Testis (tissue), 3 donors: ENCODE measurements around the gene CHMP2A. TPM values are rescaled to one million over a fixed set of nuclear protein-coding genes. Genes with fewer than 3 reads are reported as not detected.
"Not testable (repeated sequence)": the region's sequence is repeated elsewhere in the genome, so short reads cannot be mapped to it uniquely, and the experiment has no call there.

Experiments used
- DNase-seq: peaks from one replicate; pipeline ENCODE4 v3.0.0-alpha.2; 2019
- H3K27ac ChIP-seq, 2 donors: fragments of 200-600 bp; sonication (generic); one replicate each; pipeline ENCODE4 v1.5.1; 2019
- H3K27me3 ChIP-seq: fragments of 200-600 bp; sonication (generic); one replicate; pipeline ENCODE4 v1.5.1; 2019
- H3K36me3 ChIP-seq: fragments of 200-600 bp; sonication (generic); one replicate; pipeline ENCODE4 v1.5.1; 2017; ENCODE audit warnings: low read depth; ENCODE audit errors: missing control alignments
- H3K4me1 ChIP-seq: fragments of 200-600 bp; sonication (generic); one replicate; pipeline ENCODE4 v1.5.1; 2019
- H3K4me3 ChIP-seq, 2 donors: fragments of 200-600 bp; sonication (generic); one replicate each; pipeline ENCODE4 v1.5.1; 2017 to 2019
- H3K9me3 ChIP-seq: fragments of 200-600 bp; sonication (generic); one replicate; pipeline ENCODE4 v1.5.1; 2017
- CTCF ChIP-seq, 3 experiments: fragments of 450-650 bp in 2 of 3; fragments of 200-600 bp in 1 of 3; sonication (generic) in 1 of 3; IDR thresholded peaks; one replicate each; pipeline ENCODE4 v1.5.1; 2016 to 2019; ENCODE audit warnings: antibody characterized with exemption in 3 of 3, mild to moderate bottlenecking in 2 of 3, moderate library complexity in 1 of 3
- POLR2A ChIP-seq: fragments of 450-650 bp; IDR thresholded peaks from one replicate; pipeline ENCODE4 v1.6.1; 2017; ENCODE audit warnings: antibody characterized with exemption, mild to moderate bottlenecking, moderate library complexity
- WGBS, 2 donors: methylation state at CpG; one replicate each; pipeline ENCODE4 v1.1.5; 2018; 5-methylcytosine and 5-hydroxymethylcytosine counted together
- intact Hi-C: fragments of 100-400 bp; cut with DNase I; formaldehyde crosslinking; loops from one replicate; pipeline ENCODE4 v1.15.1; 2023; ENCODE audit warnings: low total_unique reads
- polyA plus RNA-seq: library from polyadenylated mRNA; stranded (reverse); fragments of 350-450 nt; fragmentation: Illumina TruSeq; extraction: RNeasy Lipid Tissue Mini Kit (QIAGEN cat#74804); gene quantifications from one replicate; pipeline ENCODE4 v1.2.3, GENCODE V29; 2014; ENCODE audit warnings: low read depth, low replicate concordance; ENCODE audit not compliant: insufficient read depth
- total RNA-seq, 2 donors: library from RNA; depleted of rRNA; stranded (reverse); fragments of >200 nt; gene quantifications; one replicate each; pipeline ENCODE4 v1.2.3, GENCODE V29; 2016

Gene CHMP2A
- total and polyA plus RNA-seq, 3 donors from 2014 or later = 115 to 155 (median 126) TPM

- no peak for DNase-seq
- 0 to 11% methylated on average over 1 of the region's 1 CpG for WGBS, 2 donors
- H3K36me3 ChIP-seq = peaks cover 4% of the 10 kb centered on the region
Measured at GRCh38 chr19:58546019-58546530, 8.8 kb downstream of the CHMP2A start.

GRCh38 chr19:58545286-58546018, 9.5 kb downstream of the CHMP2A start:
- H3K4me1 ChIP-seq = peaks cover 22% of the 10 kb centered on the region
- DNase-seq = no peak
- no peaks in the 10 kb centered on the region for H3K27me3 ChIP-seq
- H3K36me3 ChIP-seq = peaks cover 4% of the 10 kb centered on the region
- intact Hi-C loops = no loop called here
- H3K27ac ChIP-seq = peak overlapping the region; percentile 65 to 99
- no peaks in the 10 kb centered on the region for H3K9me3 ChIP-seq
- peak overlapping the region; percentile 88 to 93 for H3K4me3 ChIP-seq
- TF ChIP-seq CTCF (IDR thresholded peaks at IDR 0.05) = no peak
- TF ChIP-seq POLR2A = no peak
- WGBS, 2 donors = 6% methylated on average over 14 to 21 of the region's 21 CpGs

More at GRCh38 chr19:58546019-58546530, 8.8 kb downstream of the CHMP2A start:
- intact Hi-C loops = no loop called here
- no peaks in the 10 kb centered on the region for H3K27me3 ChIP-seq
- H3K4me1 ChIP-seq = peaks cover 22% of the 10 kb centered on the region
- H3K27ac ChIP-seq = peak overlapping the region in 1 of 2 donors; percentile 99
- no peaks in the 10 kb centered on the region for H3K9me3 ChIP-seq
- TF ChIP-seq POLR2A = no peak
- no peak for TF ChIP-seq CTCF (IDR thresholded peaks at IDR 0.05)
- peak overlapping the region in 1 of 2 donors; percentile 88 for H3K4me3 ChIP-seq

GRCh38 chr19:58544591-58545285, 10.2 kb downstream of the CHMP2A start:
- DNase-seq = peak; percentile 61
- Histone ChIP-seq H3K4me3 (peak overlapping the region; percentile 88 to 93), H3K4me1 (peaks cover 22% of the 10 kb centered on the region), H3K36me3 (peaks cover 3% of the 10 kb centered on the region), H3K27me3 (no peaks in the 10 kb centered on the region), H3K9me3 (no peaks in the 10 kb centered on the region), H3K27ac (peak overlapping the region; percentile 96 to 99)
- intact Hi-C loops = no loop called here
- WGBS, 2 donors = 0% methylated on average over 8 to 22 of the region's 92 CpGs
- no peak for TF ChIP-seq POLR2A
- TF ChIP-seq CTCF (IDR thresholded peaks at IDR 0.05) = no peak

GRCh38 chr19:58543826-58544590, 10.9 kb downstream of the CHMP2A start, which contains the start of gene TRIM28:
TSS of gene TRIM28 (plus strand) at chr19:58544064. CDS start at chr19:58544758, 694 bp downstream.
- intact Hi-C loops = no loop called here
- Histone ChIP-seq H3K9me3 (no peaks in the 10 kb centered on the region), H3K27me3 (no peaks in the 10 kb centered on the region), H3K4me3 (peak within 1 kb of the TSS; percentile 88 to 93), H3K4me1 (peaks cover 22% of the 10 kb centered on the region), H3K36me3 (no peaks in the 10 kb centered on the region), H3K27ac (peak within 1 kb of the TSS; percentile 96 to 99)
- peak; percentile 95 for TF ChIP-seq POLR2A
- TF ChIP-seq CTCF (IDR thresholded peaks at IDR 0.05) = no peak
- peak; percentile 98 for DNase-seq
- WGBS, 2 donors = 0% methylated on average over 21 to 33 of the region's 73 CpGs

- 63 to 68% methylated on average over 14 to 18 of the region's 18 CpGs for WGBS, 2 donors
- intact Hi-C loops = not testable (repeated sequence)
- H3K4me3 ChIP-seq = peak overlapping the region in 1 of 2 donors; percentile 10
Measured at GRCh38 chr19:58542641-58543372, 12.1 kb downstream of the CHMP2A start.

GRCh38 chr19:58539169-58539559, 15.7 kb downstream of the CHMP2A start:
- intact Hi-C loops, H3K27me3 ChIP-seq, H3K4me3 ChIP-seq, H3K4me1 ChIP-seq, DNase-seq, H3K36me3 ChIP-seq, H3K9me3 ChIP-seq, H3K27ac ChIP-seq: not testable (repeated sequence)

More at GRCh38 chr19:58542641-58543372, 12.1 kb downstream of the CHMP2A start:
- H3K4me1 ChIP-seq = peaks cover 22% of the 10 kb centered on the region
- H3K27me3 ChIP-seq, H3K36me3 ChIP-seq, H3K9me3 ChIP-seq, DNase-seq: not testable (repeated sequence)
- peak overlapping the region; percentile 96 to 99 for H3K27ac ChIP-seq
